ENCODE measurements around the gene EVPL.
"Not testable (repeated sequence)": the region's sequence is repeated elsewhere in the genome, so short reads cannot be mapped to it uniquely, and the experiment has no call there.

Gene EVPL

DNA sequence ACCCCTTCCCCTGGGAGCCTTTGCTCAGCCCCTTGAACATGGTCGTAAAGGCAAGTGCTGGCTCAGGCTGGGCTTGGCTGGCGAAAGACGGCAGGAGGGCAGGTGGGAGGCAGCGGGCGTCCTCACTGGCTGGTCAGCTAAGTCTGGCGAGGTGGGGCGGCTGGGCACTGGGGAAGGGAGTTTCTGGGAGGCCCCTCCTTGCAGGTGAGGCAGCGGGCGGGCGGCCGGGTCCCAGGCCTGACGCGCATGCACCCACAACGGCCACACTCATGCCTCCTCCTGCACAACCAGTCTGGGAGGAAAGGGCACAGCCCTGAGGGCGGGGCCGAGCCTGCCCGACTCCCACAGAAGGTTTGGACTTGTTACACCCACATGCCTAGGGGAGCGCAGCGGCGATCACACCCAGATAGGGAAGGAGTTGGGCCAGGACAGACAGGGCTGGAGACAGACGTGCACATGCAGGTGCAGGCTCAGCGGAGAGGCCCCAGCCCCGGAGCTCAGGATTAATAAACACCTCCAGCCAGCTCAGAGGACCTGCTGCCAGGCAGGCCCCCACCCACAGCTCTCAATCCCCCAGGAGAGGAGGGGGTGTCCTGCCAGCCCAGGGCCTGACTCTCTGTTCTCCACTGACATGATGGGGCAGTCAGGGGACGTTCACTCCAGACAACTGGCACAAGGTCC is at the start of gene EVPL:
Gene EVPL, minus strand, starts transcription at position 148 of the 681 bp plus-strand sequence. Its CDS starts 108 bp downstream, at position 40.
- Histone ChIP-seq H3K36me3 (ENCODE audit: control insufficient read depth in 1 of 2, insufficient read depth in 2 of 2, low read length in 2 of 2) (no peaks in the 10 kb centered on the region), H3K4me3 (ENCODE audit: low read depth in 1 of 2, low read length in 2 of 2) (peak within 1 kb of the TSS in 1 of 2 donors; percentile 40), H3K27me3 (ENCODE audit: low read depth, low read length) (no peaks in the 10 kb centered on the region), H3K27ac (ENCODE audit: low read length) (no peak within 1 kb of the TSS), H3K4me1 (ENCODE audit: control insufficient read depth in 1 of 2, insufficient read depth in 2 of 2, low read length in 2 of 2) (no peaks in the 10 kb centered on the region), H3K9me3 (ENCODE audit: control insufficient read depth in 1 of 2, low read length in 2 of 2) (no peaks in the 10 kb centered on the region)

DNA sequence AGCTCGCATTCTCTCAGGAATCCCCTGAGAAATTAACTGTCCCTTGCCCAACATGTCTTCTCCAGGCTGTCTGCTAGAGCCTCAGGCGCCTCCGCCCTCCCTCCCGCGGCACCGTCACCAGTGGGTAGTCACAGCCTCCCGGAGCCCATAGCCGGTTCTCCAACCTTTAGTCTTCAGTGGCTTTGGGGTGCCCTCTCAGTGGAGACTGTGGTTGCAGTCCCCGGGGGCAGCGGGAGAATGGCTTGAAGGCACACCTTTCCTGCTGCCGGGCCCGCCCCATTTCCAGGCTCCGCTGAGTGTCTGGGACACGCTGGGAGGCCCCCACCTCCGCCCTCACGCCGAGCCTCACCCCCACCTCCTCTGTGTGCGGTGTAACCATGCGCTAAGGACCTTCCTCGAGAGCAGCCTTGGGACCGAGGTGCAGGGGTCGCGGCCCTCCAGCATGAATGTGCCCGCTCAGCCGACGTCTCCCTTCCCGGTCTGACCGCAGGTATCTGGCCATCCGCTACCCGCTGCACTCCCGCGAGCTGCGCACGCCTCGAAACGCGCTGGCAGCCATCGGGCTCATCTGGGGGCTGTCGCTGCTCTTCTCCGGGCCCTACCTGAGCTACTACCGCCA is 49.1 kb upstream of the EVPL start:
- Histone ChIP-seq H3K36me3 (ENCODE audit: control insufficient read depth in 1 of 2, insufficient read depth in 2 of 2, low read length in 2 of 2) (no peaks in the 10 kb centered on the region), H3K4me1 (ENCODE audit: control insufficient read depth in 1 of 2, insufficient read depth in 2 of 2, low read length in 2 of 2) (peaks cover 0 to 57% of the 10 kb centered on the region in 2 donors), H3K27me3 (ENCODE audit: low read depth, low read length) (peaks cover 59% of the 10 kb centered on the region), H3K27ac (ENCODE audit: low read length) (no peak overlapping the region), H3K4me3 (ENCODE audit: low read depth in 1 of 2, low read length in 2 of 2) (peak overlapping the region in 1 of 2 donors; percentile 52), H3K9me3 (ENCODE audit: control insufficient read depth in 1 of 2, low read length in 2 of 2) (no peaks in the 10 kb centered on the region)

DNA sequence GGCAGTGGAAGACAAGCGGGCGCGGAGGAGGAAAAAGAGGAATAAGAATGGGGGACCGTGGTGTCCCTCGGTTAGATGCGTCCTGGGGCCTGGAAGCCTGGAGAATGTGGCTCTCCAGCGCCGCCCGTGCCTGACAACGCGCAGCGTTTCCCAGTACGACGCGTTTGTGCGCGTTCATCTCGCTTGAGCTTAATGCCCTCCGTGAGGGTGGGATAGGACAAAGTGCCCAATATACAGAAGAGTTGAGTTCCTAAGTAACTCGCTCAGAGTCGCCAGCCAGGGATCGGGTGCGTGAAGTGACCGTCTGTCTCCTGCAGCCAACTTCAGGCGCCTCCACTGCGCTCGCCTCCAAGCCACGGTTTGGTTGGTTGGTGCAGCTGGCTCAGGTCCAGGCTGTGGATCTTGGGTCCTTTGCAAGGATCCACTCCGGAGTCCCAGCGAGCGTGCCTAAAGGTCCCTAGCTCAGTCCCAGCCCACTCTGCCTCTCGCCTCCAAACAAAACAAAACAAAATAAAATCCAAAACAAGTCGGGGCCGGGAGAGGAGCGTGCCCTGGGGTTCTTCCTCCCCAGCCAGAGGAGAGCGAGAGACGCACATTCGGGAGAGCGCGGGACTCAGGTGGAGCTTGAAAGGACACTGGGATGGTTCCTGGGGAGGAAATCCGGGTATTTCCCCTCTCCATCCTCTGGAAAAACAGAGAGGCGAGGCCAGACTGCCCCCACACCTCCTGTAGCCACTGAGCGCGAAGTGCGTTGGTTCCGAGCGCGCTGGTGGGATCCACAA is 48.4 kb upstream of the EVPL start:
- Histone ChIP-seq H3K9me3 (ENCODE audit: control insufficient read depth in 1 of 2, low read length in 2 of 2) (no peaks in the 10 kb centered on the region), H3K4me1 (ENCODE audit: control insufficient read depth in 1 of 2, insufficient read depth in 2 of 2, low read length in 2 of 2) (peaks cover 5 to 64% of the 10 kb centered on the region in 2 donors), H3K36me3 (ENCODE audit: control insufficient read depth in 1 of 2, insufficient read depth in 2 of 2, low read length in 2 of 2) (no peaks in the 10 kb centered on the region), H3K27me3 (ENCODE audit: low read depth, low read length) (peaks cover 59% of the 10 kb centered on the region), H3K27ac (ENCODE audit: low read length) (no peak overlapping the region), H3K4me3 (ENCODE audit: low read depth in 1 of 2, low read length in 2 of 2) (peak overlapping the region; percentile 26 to 52)

DNA sequence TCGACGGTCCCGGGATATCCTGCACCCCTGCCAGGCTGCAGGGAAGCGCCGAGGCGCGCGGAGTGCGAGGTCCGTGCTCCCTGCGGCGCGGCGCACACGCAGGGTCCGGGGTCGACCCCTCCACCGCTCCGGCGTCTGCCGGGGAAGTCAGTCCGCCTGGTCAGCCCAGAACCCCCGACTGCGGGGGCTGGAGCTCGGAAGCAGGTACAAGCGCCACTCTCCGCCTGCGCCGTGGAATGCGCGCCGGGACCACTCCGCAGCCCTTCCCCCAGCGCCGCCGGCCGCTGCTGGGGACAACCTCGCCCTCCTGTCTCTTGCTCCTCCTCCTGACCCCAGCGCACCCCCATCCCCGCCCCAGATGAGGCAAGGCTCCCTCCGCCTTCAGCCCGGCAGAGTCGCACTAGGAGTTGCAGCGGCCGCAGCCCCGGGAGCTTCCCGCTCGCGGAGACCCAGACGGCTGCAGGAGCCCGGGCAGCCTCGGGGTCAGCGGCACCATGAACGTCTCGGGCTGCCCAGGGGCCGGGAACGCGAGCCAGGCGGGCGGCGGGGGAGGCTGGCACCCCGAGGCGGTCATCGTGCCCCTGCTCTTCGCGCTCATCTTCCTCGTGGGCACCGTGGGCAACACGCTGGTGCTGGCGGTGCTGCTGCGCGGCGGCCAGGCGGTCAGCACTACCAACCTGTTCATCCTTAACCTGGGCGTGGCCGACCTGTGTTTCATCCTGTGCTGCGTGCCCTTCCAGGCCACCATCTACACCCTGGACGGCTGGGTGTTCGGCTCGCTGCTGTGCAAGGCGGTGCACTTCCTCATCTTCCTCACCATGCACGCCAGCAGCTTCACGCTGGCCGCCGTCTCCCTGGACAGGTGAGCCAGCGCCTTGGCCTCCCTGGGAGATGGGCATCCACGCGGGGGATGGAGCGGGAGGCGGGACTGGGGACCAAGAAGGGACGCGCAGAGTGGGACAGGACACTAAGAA is 47.6 kb upstream of the EVPL start, which contains the start of gene GALR2:
Gene GALR2, plus strand, starts transcription at position 392 of the 974 bp plus-strand sequence. Its CDS starts 103 bp downstream, at position 495.
- no peak within 1 kb of the TSS for H3K27ac ChIP-seq (ENCODE audit: low read length)
- H3K27me3 ChIP-seq (ENCODE audit: low read depth, low read length), result peaks cover 56% of the 10 kb centered on the region
- peak within 1 kb of the TSS; percentile 26 to 52 for H3K4me3 ChIP-seq (ENCODE audit: low read depth in 1 of 2, low read length in 2 of 2)
- no peaks in the 10 kb centered on the region for H3K36me3 ChIP-seq (ENCODE audit: control insufficient read depth in 1 of 2, insufficient read depth in 2 of 2, low read length in 2 of 2)
- H3K4me1 ChIP-seq (ENCODE audit: control insufficient read depth in 1 of 2, insufficient read depth in 2 of 2, low read length in 2 of 2), result peaks cover 5 to 65% of the 10 kb centered on the region in 2 donors
- H3K9me3 ChIP-seq (ENCODE audit: control insufficient read depth in 1 of 2, low read length in 2 of 2), result no peaks in the 10 kb centered on the region

DNA sequence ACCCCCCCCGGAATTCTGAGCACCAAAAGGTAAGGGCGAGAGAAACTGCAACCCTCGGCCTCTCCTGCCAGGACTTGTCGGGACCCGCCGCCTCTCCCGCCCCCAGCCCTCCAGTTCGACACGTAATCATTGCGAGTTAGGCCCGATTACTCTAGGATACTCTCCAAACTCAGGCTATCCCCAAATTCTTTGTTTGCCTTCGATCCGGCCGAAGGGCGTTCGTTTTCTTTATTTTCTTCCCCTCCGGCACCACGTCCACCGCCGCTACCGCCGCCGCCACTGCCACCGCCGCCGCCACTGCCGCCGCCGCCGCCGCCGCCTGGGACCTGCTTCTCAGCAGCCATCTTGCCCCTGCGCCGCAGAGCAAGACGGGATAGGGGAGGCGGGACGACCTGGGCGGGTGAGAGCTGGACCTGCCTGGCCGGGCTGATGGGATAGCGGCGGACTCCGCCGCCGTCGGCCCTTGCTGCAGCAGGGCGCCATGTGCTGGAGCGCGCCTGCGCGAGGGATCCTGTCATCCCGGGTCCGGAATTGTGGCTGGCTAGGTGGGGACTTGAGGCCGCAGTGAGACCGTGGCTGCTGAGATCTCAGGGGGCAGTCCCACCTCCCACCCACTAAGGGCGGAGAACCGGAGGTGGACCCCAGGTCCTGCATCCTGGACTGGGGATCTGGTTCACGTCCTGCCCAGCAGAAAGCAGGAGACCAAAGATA is 45.2 kb upstream of the EVPL start, which contains the start of gene SRP68:
Gene SRP68, minus strand, starts transcription at position 370 of the 711 bp plus-strand sequence. Its CDS starts 26 bp downstream, at position 344.
- Histone ChIP-seq H3K27ac (ENCODE audit: low read length) (peak within 1 kb of the TSS; percentile 80), H3K36me3 (ENCODE audit: control insufficient read depth in 1 of 2, insufficient read depth in 2 of 2, low read length in 2 of 2) (peaks cover 6 to 11% of the 10 kb centered on the region in 2 donors), H3K4me3 (ENCODE audit: low read depth in 1 of 2, low read length in 2 of 2) (peak within 1 kb of the TSS; percentile 80 to 96), H3K27me3 (ENCODE audit: low read depth, low read length) (peaks cover 35% of the 10 kb centered on the region), H3K9me3 (ENCODE audit: control insufficient read depth in 1 of 2, low read length in 2 of 2) (no peaks in the 10 kb centered on the region), H3K4me1 (ENCODE audit: control insufficient read depth in 1 of 2, insufficient read depth in 2 of 2, low read length in 2 of 2) (peaks cover 5 to 57% of the 10 kb centered on the region in 2 donors)

DNA sequence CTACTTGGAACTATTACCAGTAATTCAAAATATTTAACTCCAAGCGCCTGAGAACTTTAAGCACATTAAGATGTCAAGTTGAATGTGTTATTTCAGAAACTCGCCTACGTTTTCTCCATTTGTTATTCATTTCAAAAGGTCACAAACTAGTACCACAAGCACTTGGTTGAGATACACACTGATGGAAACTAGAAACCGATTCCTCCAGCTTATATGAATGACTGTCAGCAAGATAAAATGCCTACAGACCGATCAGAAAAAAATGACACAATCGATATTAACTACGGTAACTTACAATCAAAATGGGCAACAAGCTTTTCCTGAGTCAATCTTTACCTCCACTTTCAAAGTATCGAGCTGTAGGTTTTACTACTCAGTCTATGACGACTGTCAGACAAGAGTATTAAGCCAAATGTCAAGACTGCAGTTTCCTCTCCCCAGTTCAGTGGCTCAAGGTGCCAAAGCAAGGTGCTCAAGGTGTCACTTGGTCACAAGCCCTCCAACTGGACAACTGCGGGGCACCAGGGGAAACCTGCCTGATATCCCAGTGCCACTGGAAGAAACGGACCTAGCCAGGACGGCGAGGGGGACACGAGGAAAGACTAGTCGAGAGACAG is 44.5 kb upstream of the EVPL start:
- peak overlapping the region; percentile 80 to 96 for H3K4me3 ChIP-seq (ENCODE audit: low read depth in 1 of 2, low read length in 2 of 2)
- H3K27me3 ChIP-seq (ENCODE audit: low read depth, low read length), result peaks cover 28% of the 10 kb centered on the region
- no peaks in the 10 kb centered on the region for H3K9me3 ChIP-seq (ENCODE audit: control insufficient read depth in 1 of 2, low read length in 2 of 2)
- peaks cover 12 to 17% of the 10 kb centered on the region in 2 donors for H3K36me3 ChIP-seq (ENCODE audit: control insufficient read depth in 1 of 2, insufficient read depth in 2 of 2, low read length in 2 of 2)
- H3K27ac ChIP-seq (ENCODE audit: low read length), result peak overlapping the region; percentile 80
- H3K4me1 ChIP-seq (ENCODE audit: control insufficient read depth in 1 of 2, insufficient read depth in 2 of 2, low read length in 2 of 2), result peaks cover 5 to 50% of the 10 kb centered on the region in 2 donors

DNA sequence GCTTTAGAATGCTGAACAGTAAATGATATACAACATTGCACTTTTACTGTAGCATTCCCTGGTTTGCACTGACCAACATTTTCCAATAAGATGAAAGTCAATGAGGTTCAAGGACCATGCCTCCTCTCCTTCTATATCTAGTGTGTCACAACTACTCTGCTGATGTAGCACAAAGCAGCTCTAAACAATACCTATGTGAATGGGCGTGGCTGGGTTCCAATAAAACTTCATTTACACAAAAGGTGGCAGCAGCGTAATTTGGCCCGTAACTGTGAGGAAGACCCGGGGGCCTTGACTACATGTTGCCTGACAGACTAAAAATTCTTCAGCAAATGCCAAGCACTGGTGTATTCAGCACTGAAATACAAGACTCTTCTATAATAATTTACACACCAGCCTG is 38.7 kb upstream of the EVPL start:
- no peaks in the 10 kb centered on the region for H3K9me3 ChIP-seq (ENCODE audit: control insufficient read depth in 1 of 2, low read length in 2 of 2)

DNA sequence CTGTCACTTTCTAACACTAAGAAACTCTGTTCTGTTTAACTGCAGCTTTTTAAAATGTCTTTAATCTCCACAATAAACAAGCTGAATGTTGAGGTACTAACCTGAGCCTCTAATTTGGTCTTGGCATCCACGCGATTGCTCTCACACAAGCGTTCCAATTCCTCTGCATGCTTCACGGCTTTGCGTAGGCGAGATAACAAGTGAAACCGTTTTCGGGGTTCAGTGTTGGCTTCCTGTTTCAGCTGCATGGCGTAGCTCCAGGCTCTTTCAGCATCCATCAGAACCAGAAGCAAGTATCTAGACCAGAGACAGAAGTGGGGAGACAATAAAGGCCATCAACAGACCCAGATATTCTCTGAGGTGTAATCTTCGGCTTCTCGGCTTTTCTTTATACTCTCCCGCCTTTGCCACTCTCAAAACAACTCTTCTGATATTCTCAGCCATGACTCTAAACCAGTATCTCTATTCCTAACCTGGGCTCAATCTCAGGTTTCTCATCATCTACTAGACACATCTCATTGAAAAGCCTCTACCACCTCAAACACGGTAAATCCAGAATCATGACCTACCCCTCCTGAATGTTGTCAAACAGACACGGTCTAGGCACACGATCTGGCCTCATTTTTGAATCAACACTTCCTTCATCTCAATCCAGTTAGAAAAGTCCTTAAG is 36.9 kb upstream of the EVPL start:
- no peak overlapping the region for H3K4me3 ChIP-seq (ENCODE audit: low read depth in 1 of 2, low read length in 2 of 2)
- H3K27me3 ChIP-seq (ENCODE audit: low read depth, low read length), result no peaks in the 10 kb centered on the region
- no peak overlapping the region for H3K27ac ChIP-seq (ENCODE audit: low read length)
- no peaks in the 10 kb centered on the region for H3K4me1 ChIP-seq (ENCODE audit: control insufficient read depth in 1 of 2, insufficient read depth in 2 of 2, low read length in 2 of 2)
- H3K36me3 ChIP-seq (ENCODE audit: control insufficient read depth in 1 of 2, insufficient read depth in 2 of 2, low read length in 2 of 2), result peaks cover 52 to 85% of the 10 kb centered on the region in 2 donors
- no peaks in the 10 kb centered on the region for H3K9me3 ChIP-seq (ENCODE audit: control insufficient read depth in 1 of 2, low read length in 2 of 2)

More for the DNA sequence above, 38.7 kb upstream of the EVPL start:
- peaks cover 44 to 70% of the 10 kb centered on the region in 2 donors for H3K36me3 ChIP-seq (ENCODE audit: control insufficient read depth in 1 of 2, insufficient read depth in 2 of 2, low read length in 2 of 2)
- no peak overlapping the region for H3K27ac ChIP-seq (ENCODE audit: low read length)
- no peaks in the 10 kb centered on the region for H3K27me3 ChIP-seq (ENCODE audit: low read depth, low read length)
- peaks cover 2 to 10% of the 10 kb centered on the region in 2 donors for H3K4me1 ChIP-seq (ENCODE audit: control insufficient read depth in 1 of 2, insufficient read depth in 2 of 2, low read length in 2 of 2)
- H3K4me3 ChIP-seq (ENCODE audit: low read depth in 1 of 2, low read length in 2 of 2), result no peak overlapping the region

DNA sequence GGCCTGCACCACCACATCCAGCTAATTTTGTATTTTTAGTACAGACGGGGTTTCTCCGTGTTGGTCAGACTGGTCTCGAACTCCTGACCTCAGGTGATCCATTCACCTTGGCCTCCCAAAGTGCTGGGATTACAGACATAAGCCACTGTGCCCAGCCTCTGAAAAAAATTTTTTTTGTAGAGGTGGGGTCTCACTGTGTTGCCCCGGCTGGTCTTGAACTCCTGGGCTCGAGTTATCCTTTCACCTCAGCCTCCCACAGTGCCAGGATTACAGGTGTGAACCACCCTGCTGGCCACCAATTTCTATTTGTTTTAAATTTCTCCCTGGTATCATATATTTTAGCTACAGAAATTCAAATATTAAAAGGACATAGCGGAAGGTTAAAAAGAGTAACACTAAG is 31.2 kb upstream of the EVPL start:
- H3K36me3 ChIP-seq (ENCODE audit: control insufficient read depth in 1 of 2, insufficient read depth in 2 of 2, low read length in 2 of 2), result peaks cover 45 to 76% of the 10 kb centered on the region in 2 donors
- not testable (repeated sequence) for H3K27me3 ChIP-seq (ENCODE audit: low read depth, low read length); H3K4me1 ChIP-seq (ENCODE audit: control insufficient read depth in 1 of 2, insufficient read depth in 2 of 2, low read length in 2 of 2); H3K9me3 ChIP-seq (ENCODE audit: control insufficient read depth in 1 of 2, low read length in 2 of 2); H3K4me3 ChIP-seq (ENCODE audit: low read depth in 1 of 2, low read length in 2 of 2); H3K27ac ChIP-seq (ENCODE audit: low read length)

All from muscle layer of duodenum (tissue), 2 donors.